ENCODE results near the gene TRIM7.

The TRIM7 gene

GRCh38 chr5:181204826-181205760, at the start of gene TRIM7:
TRIM7 (minus strand) TSS chr5:181205196; CDS start chr5:181205110, 86 bp downstream.
- no peak for TF ChIP-seq CTCF (conservative IDR thresholded peaks at IDR 0.05; ENCODE audit: low read depth, low read length)
- peak within 1 kb of the TSS; percentile 61 for H3K4me3 ChIP-seq (ENCODE audit: low read depth, low read length)
- DNase-seq (ENCODE audit: low read depth), result no peak

GRCh38 chr5:181248277-181248676, 43.3 kb upstream of the TRIM7 start:
- H3K4me3 ChIP-seq (ENCODE audit: low read depth, low read length), result peak overlapping the region; percentile 88
- no peak for DNase-seq (ENCODE audit: low read depth)
- TF ChIP-seq CTCF (conservative IDR thresholded peaks at IDR 0.05; ENCODE audit: low read depth, low read length), result no peak

GRCh38 chr5:181246276-181247049, 41.5 kb upstream of the TRIM7 start:
- no peak for TF ChIP-seq CTCF (conservative IDR thresholded peaks at IDR 0.05; ENCODE audit: low read depth, low read length)
- DNase-seq (ENCODE audit: low read depth), result peak; percentile 84
- peak overlapping the region; percentile 88 for H3K4me3 ChIP-seq (ENCODE audit: low read depth, low read length)

GRCh38 chr5:181245427-181246275, 40.7 kb upstream of the TRIM7 start:
- no peak for DNase-seq (ENCODE audit: low read depth)
- no peak for TF ChIP-seq CTCF (conservative IDR thresholded peaks at IDR 0.05; ENCODE audit: low read depth, low read length)
- H3K4me3 ChIP-seq (ENCODE audit: low read depth, low read length), result peak overlapping the region; percentile 88

GRCh38 chr5:181243564-181244343, 38.8 kb upstream of the TRIM7 start, which contains the start of gene RACK1:
RACK1 (minus strand) TSS chr5:181243906; CDS start chr5:181243800, 106 bp downstream.
- peak; percentile 90 for DNase-seq (ENCODE audit: low read depth)
- peak within 1 kb of the TSS; percentile 98 for H3K4me3 ChIP-seq (ENCODE audit: low read depth, low read length)
- no peak for TF ChIP-seq CTCF (conservative IDR thresholded peaks at IDR 0.05; ENCODE audit: low read depth, low read length)
